Measurements from ENCODE around the gene MFF. TPM values are rescaled to one million over a fixed set of nuclear protein-coding genes. Genes with fewer than 3 reads are reported as not detected.
"Not testable (repeated sequence)": the region's sequence is repeated elsewhere in the genome, so short reads cannot be mapped to it uniquely, and the experiment has no call there.

The MFF gene
- total RNA-seq, 1 donor from 2014 or later = 84.1 TPM

- Mint-ChIP-seq H3K27me3 (ENCODE audit: low read depth) (no peaks in the 10 kb centered on the region), H3K4me3 (no peak overlapping the region), H3K9me3 (no peaks in the 10 kb centered on the region), H3K27ac (ENCODE audit: unreplicated experiment) (no peak overlapping the region), H3K4me1 (no peaks in the 10 kb centered on the region), H3K36me3 (ENCODE audit: low read depth) (no peaks in the 10 kb centered on the region)
- DNase-seq (ENCODE audit: low read depth, low spot score) = no peak
- no peak for TF ChIP-seq CTCF (conservative IDR thresholded peaks at IDR 0.05)
These were observed 58.6 kb downstream of the MFF start for GRCh38 chr2:227383686-227384085.

- Mint-ChIP-seq H3K4me3 (no peak overlapping the region), H3K36me3 (ENCODE audit: low read depth) (no peaks in the 10 kb centered on the region)
- no peak for TF ChIP-seq CTCF (conservative IDR thresholded peaks at IDR 0.05)
These were observed 61.6 kb downstream of the MFF start for GRCh38 chr2:227386630-227387029.

DNA sequence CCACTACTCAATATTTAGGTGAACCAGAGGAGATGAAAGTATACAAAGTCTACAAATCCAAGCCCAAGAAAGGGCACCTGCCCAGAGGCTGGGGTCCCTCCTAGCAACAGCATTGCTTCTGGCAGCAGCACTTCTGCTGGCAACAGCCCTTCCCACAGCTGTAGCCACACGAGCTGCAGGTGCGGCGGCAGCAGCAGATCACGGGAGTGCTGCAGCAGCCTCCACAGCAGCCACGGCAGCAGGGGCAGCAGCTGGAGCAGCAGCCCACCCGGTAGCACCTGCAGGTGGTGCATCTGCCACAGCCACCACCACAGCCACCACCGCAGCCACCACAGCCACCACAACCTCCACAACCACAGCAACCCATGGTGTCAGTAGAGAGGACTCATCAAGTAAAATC lies 62.5 kb downstream of the MFF start, which contains the start of gene SCYGR1:
Gene SCYGR1, minus strand, starts transcription at position 367 of the 400 bp plus-strand sequence. Its CDS starts 0 bp downstream, at position 367.
- H3K9me3 Mint-ChIP-seq; H3K27ac Mint-ChIP-seq (ENCODE audit: unreplicated experiment); H3K27me3 Mint-ChIP-seq (ENCODE audit: low read depth); H3K36me3 Mint-ChIP-seq (ENCODE audit: low read depth); DNase-seq (ENCODE audit: low read depth, low spot score); H3K4me3 Mint-ChIP-seq; H3K4me1 Mint-ChIP-seq: not testable (repeated sequence)

More at GRCh38 chr2:227386630-227387029, 61.6 kb downstream of the MFF start:
- DNase-seq (ENCODE audit: low read depth, low spot score) = no peak
- no peaks in the 10 kb centered on the region for H3K9me3 Mint-ChIP-seq
- H3K27me3 Mint-ChIP-seq (ENCODE audit: low read depth) = no peaks in the 10 kb centered on the region
- no peak overlapping the region for H3K27ac Mint-ChIP-seq (ENCODE audit: unreplicated experiment)
- no peaks in the 10 kb centered on the region for H3K4me1 Mint-ChIP-seq

DNA sequence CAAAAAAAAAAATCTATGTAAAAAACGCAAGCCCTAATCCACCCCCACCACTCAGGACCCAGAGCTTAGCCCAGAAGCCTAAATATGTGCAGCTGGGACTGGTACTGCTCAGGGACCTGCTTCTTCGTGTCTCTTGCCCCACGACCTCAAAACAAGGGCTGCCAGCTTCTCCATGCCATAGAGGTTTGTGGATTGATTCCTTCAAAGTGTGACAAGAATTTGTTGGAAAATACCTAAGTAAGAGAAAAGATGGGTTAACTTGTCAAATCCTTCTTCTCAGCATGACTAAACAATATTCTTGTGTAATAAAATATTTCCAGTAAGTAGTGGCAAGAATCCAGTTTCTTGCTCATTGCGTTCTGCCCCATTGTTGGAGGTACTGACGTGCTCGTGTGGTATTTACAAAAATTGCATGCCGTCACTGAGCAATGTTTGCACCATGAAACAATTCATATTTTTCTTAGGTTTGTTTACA lies 63.5 kb downstream of the MFF start:
- Mint-ChIP-seq H3K9me3 (no peaks in the 10 kb centered on the region), H3K27ac (ENCODE audit: unreplicated experiment) (no peak overlapping the region), H3K4me1 (peaks cover 6% of the 10 kb centered on the region), H3K27me3 (ENCODE audit: low read depth) (no peaks in the 10 kb centered on the region), H3K36me3 (ENCODE audit: low read depth) (no peaks in the 10 kb centered on the region), H3K4me3 (no peak overlapping the region)
- DNase-seq (ENCODE audit: low read depth, low spot score) = no peak
- TF ChIP-seq CTCF (conservative IDR thresholded peaks at IDR 0.05) = no peak

DNA sequence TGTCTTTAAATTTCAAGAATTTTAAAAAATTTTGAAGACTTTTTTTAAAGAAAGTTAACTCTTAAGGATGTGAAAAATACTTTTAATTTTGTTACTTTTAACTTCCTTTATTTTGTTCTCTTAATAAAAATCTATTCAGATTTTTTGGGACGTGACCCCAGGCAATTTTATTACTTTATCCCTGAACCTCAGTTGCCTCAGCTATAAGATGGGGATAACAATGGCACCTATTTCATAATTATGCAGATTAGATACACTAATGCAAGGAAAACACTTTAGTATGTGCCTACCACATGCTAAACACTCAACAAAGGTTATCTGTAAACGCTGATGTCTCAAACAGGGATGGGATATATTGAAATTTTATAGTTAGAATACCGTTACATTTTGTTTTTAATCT lies 64.2 kb downstream of the MFF start:
- no peak overlapping the region for H3K27ac Mint-ChIP-seq (ENCODE audit: unreplicated experiment)
- no peaks in the 10 kb centered on the region for H3K36me3 Mint-ChIP-seq (ENCODE audit: low read depth)
- H3K27me3 Mint-ChIP-seq (ENCODE audit: low read depth) = no peaks in the 10 kb centered on the region
- H3K4me1 Mint-ChIP-seq = peaks cover 7% of the 10 kb centered on the region
- no peaks in the 10 kb centered on the region for H3K9me3 Mint-ChIP-seq
- no peak for DNase-seq (ENCODE audit: low read depth, low spot score)
- no peak overlapping the region for H3K4me3 Mint-ChIP-seq
- no peak for TF ChIP-seq CTCF (conservative IDR thresholded peaks at IDR 0.05)

DNA sequence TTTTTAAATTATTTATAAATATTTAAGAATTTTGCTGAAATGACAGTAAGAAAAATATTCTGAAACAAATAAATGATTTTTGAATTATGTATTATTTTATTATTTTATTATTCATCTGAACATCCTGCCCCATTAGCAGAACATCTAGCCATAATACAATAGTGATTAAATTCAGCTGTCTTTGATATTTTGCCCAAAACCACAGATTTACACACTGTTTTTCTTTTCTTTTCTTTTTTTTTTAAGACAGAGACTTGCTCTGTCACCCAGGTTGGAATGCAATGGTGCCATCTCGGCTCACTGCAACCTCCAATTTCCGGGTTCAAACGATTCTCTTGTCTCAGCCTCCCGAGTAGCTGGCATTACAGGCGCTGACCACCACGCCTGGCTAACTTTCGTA lies 64.6 kb downstream of the MFF start:
- no peak for TF ChIP-seq CTCF (conservative IDR thresholded peaks at IDR 0.05)
- Mint-ChIP-seq H3K9me3 (no peaks in the 10 kb centered on the region), H3K27me3 (ENCODE audit: low read depth) (no peaks in the 10 kb centered on the region), H3K27ac (ENCODE audit: unreplicated experiment) (no peak overlapping the region), H3K4me3 (no peak overlapping the region), H3K4me1 (peaks cover 7% of the 10 kb centered on the region), H3K36me3 (ENCODE audit: low read depth) (no peaks in the 10 kb centered on the region)
- DNase-seq (ENCODE audit: low read depth, low spot score) = no peak

All from neural crest cell (in vitro differentiated cells).